Measurements from ENCODE around the gene PPHLN1. TPM values are rescaled to one million over a fixed set of nuclear protein-coding genes. Genes with fewer than 3 reads are reported as not detected.

Gene PPHLN1
- total RNA-seq, 2 experiments from 2014 or later = 73.2 to 76.1 TPM

DNA sequence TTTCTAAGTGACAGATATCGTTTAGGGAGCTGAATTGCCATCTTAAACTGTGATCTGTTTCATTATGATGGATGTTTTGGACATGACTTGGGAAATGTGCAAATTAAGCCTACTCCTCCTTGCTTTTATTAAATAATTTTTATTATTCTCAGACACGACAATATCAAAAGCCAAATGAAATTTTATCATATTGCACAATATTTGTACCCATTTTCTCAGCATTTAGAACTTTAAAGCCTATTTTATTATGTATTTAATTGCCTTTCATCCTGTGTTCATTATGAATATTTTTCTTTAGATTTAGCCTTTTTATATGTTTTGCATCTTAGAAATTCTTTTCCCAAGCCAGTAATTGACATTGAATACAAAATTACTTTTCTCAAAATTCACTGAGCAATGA lies 102.9 kb downstream of the PPHLN1 start:
- ChIA-PET CTCF (no interaction called here), POLR2A (no interaction called here)
- peaks cover 6% of the 10 kb centered on the region for H3K4me1 Mint-ChIP-seq (ENCODE audit: low read depth)
- DNase-seq (no peak), ATAC-seq (no peak)
- TF ChIP-seq, protein P1, sequence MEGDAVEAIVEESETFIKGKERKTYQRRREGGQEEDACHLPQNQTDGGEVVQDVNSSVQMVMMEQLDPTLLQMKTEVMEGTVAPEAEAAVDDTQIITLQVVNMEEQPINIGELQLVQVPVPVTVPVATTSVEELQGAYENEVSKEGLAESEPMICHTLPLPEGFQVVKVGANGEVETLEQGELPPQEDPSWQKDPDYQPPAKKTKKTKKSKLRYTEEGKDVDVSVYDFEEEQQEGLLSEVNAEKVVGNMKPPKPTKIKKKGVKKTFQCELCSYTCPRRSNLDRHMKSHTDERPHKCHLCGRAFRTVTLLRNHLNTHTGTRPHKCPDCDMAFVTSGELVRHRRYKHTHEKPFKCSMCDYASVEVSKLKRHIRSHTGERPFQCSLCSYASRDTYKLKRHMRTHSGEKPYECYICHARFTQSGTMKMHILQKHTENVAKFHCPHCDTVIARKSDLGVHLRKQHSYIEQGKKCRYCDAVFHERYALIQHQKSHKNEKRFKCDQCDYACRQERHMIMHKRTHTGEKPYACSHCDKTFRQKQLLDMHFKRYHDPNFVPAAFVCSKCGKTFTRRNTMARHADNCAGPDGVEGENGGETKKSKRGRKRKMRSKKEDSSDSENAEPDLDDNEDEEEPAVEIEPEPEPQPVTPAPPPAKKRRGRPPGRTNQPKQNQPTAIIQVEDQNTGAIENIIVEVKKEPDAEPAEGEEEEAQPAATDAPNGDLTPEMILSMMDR (IDR thresholded peaks at IDR 0.05) = no peak
- no peaks in the 10 kb centered on the region for H3K9me3 Mint-ChIP-seq
- intact Hi-C loops (cut with micrococcal nuclease) = no loop called here
- no peak overlapping the region for H3K27ac Mint-ChIP-seq
- H3K27me3 Mint-ChIP-seq = no peaks in the 10 kb centered on the region
- H3K36me3 Mint-ChIP-seq (ENCODE audit: low read depth) = peaks cover 47% of the 10 kb centered on the region
- H3K4me3 Mint-ChIP-seq = no peak overlapping the region

DNA sequence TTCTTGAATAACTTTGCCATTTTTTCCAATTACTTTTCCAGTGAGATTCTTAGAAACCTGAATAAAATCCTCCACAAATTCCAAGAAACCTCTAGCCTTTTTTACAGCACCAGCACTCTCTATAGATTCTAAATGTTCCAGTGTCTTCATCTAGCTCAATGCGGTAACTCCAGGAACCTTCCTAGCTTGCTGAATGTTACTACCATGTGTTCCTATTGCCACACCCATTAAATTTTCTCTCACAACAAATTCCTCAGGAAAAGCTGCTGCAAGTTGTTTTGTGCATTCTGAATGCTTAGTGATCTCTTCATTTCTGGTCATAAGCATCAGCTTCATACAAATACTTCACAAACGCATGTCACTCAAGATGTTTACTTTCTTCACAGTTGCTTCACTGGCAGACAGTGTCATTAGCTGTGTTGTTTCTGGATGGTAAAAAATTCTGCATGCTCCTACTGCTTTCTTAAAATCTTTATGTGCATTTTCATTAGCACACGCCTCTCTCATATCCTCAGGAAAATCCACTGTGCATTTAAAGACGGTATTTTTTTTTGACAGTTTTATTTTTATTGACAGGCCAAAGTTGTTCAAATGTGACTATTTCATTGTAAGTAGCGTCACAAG lies 106.7 kb downstream of the PPHLN1 start:
- ChIA-PET POLR2A (no interaction called here), CTCF (interaction anchor here (0.7 to 1.4 kb wide), 3 partner anchors 50 to 1137 kb away, joined by 3 to 5 read pairs (median 4); no protein-coding TSS in a partner anchor)
- DNase-seq (no peak), ATAC-seq (no peak)
- Mint-ChIP-seq H3K4me3 (no peak overlapping the region), H3K27me3 (no peaks in the 10 kb centered on the region), H3K9me3 (no peaks in the 10 kb centered on the region), H3K27ac (no peak overlapping the region), H3K36me3 (ENCODE audit: low read depth) (peaks cover 44% of the 10 kb centered on the region), H3K4me1 (ENCODE audit: low read depth) (peaks cover 4% of the 10 kb centered on the region)
- intact Hi-C loops (cut with micrococcal nuclease) = no loop called here
- TF ChIP-seq, protein P1 (IDR thresholded peaks at IDR 0.05) = no peak

DNA sequence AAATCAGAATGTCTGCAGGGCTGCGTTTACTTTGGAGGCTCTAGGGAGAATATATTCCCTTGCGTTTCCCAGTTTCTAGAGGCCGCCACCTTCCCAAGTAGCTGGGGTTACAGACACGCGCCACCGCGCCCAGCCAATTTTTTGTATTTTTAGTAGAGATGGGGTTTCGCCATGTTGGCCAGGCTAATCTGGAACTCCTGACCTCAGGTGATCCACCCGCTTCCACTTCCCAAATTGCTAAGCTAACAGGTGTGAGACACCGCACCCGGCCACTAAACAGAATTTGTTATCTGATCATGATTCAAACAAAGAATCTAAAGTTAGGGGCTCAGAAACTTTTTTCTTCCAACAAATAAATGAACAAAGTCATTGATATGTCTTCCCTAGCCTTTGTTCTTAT lies 114.6 kb downstream of the PPHLN1 start:
- TF ChIP-seq, protein P1 (IDR thresholded peaks at IDR 0.05) = no peak
- H3K4me3 Mint-ChIP-seq = no peak overlapping the region
- DNase-seq (no peak), ATAC-seq (no peak)
- peaks cover 70% of the 10 kb centered on the region for H3K36me3 Mint-ChIP-seq (ENCODE audit: low read depth)
- CTCF ChIA-PET = no interaction called here
- peaks cover 4% of the 10 kb centered on the region for H3K4me1 Mint-ChIP-seq (ENCODE audit: low read depth)
- no peaks in the 10 kb centered on the region for H3K27me3 Mint-ChIP-seq
- intact Hi-C loops (cut with micrococcal nuclease) = no loop called here
- peaks cover 10% of the 10 kb centered on the region for H3K9me3 Mint-ChIP-seq
- H3K27ac Mint-ChIP-seq = no peak overlapping the region
- POLR2A ChIA-PET = no interaction called here

DNA sequence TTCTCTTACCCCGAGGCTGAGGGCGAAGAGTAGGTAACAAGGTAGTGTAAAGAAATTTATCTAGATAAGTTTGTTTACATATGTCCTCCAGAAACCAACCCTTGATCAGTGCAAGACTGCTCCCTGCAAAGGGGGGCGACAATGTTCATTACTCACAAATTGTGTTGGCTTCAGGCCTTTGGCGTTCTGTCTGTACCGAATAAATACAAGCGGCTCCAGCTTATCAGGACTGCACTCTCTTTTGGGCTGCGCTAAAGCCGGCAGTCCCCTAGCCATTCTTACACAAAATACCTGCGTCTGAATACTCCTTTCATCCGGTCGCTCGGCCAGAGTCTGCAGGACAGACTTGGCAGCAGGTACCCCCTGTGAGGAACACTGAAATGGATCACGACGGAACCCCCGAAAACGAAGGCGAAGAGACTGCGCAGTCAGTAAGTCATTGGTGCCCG lies 116.4 kb downstream of the PPHLN1 start:
- peaks cover 70% of the 10 kb centered on the region for H3K36me3 Mint-ChIP-seq (ENCODE audit: low read depth)
- ATAC-seq = no peak
- no peak overlapping the region for H3K27ac Mint-ChIP-seq
- TF ChIP-seq, protein P1 (IDR thresholded peaks at IDR 0.05) = no peak
- peaks cover 10% of the 10 kb centered on the region for H3K9me3 Mint-ChIP-seq
- no peak for DNase-seq
- H3K4me1 Mint-ChIP-seq (ENCODE audit: low read depth) = no peaks in the 10 kb centered on the region
- ChIA-PET POLR2A (interaction anchor here (1.1 kb wide), 1 partner anchor 65 kb away, joined by 4 read pairs; no protein-coding TSS in a partner anchor), CTCF (no interaction called here)
- intact Hi-C loops (cut with micrococcal nuclease) = no loop called here
- no peak overlapping the region for H3K4me3 Mint-ChIP-seq
- no peaks in the 10 kb centered on the region for H3K27me3 Mint-ChIP-seq

DNA sequence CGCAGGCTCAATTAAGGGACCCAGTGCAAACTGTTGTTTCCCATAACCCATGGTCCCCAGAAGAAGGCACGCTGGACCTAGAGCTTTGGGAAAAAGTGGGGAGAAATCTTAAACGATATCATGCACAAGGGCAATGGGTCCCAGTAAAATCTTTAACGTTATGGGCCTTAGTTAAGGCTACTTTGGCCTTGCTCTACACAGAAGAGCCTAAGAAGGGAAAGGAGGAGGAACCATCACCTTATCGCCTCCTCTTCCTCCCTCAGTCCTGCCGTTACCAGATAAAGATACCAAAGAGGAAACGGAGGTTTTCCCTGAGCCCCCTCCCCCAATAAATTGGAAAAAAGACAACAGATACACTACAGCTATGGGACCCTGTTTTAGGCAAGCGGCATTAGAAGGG lies 116.9 kb downstream of the PPHLN1 start:
- Mint-ChIP-seq H3K4me3 (no peak overlapping the region), H3K4me1 (ENCODE audit: low read depth) (no peaks in the 10 kb centered on the region), H3K36me3 (ENCODE audit: low read depth) (peaks cover 71% of the 10 kb centered on the region), H3K27me3 (no peaks in the 10 kb centered on the region), H3K27ac (no peak overlapping the region), H3K9me3 (peaks cover 10% of the 10 kb centered on the region)
- intact Hi-C loops (cut with micrococcal nuclease) = no loop called here
- ChIA-PET CTCF (no interaction called here), POLR2A (interaction anchor here (1.1 kb wide), 1 partner anchor 65 kb away, joined by 4 read pairs; no protein-coding TSS in a partner anchor)
- no peak for ATAC-seq
- no peak for DNase-seq
- TF ChIP-seq, protein P1 (IDR thresholded peaks at IDR 0.05) = no peak

All from activated CD8-positive, alpha-beta T cell treated with anti-CD3 and anti-CD28 coated beads for 36 hours (primary cell).